Lower leg skin (tissue), 4 donors: Measurements from ENCODE around the gene PABPC1L. TPM values are rescaled to one million over a fixed set of nuclear protein-coding genes. Genes with fewer than 3 reads are reported as not detected.
A peak's percentile ranks its signal among the peaks of the same experiment; 100 is the strongest.
"Not testable (repeated sequence)": the region's sequence is repeated elsewhere in the genome, so short reads cannot be mapped to it uniquely, and the experiment has no call there.

Experiments used
- DNase-seq, 2 donors: peaks; one replicate each; pipeline ENCODE4 v3.0.0-alpha.2; 2019; ENCODE audit warnings: low spot score in 2 of 2
- H3K4me3 ChIP-seq: fragments of 200-600 bp; sonication (generic); 2 replicates; pipeline ENCODE4 v1.5.1; 2017; ENCODE audit warnings: mild to moderate bottlenecking, low read depth; ENCODE audit not compliant: poor library complexity, severe bottlenecking
- CTCF ChIP-seq, 3 donors: fragments of 450-650 bp; IDR thresholded peaks; one replicate each; pipeline ENCODE4 v1.5.1; 2016; ENCODE audit warnings: antibody characterized with exemption in 3 of 3, mild to moderate bottlenecking in 3 of 3, moderate library complexity in 2 of 3
- POLR2A ChIP-seq, 2 donors: fragments of 450-650 bp; IDR thresholded peaks; one replicate each; pipeline ENCODE4 v1.6.1; 2016 to 2017; ENCODE audit warnings: antibody characterized with exemption in 2 of 2, mild to moderate bottlenecking in 1 of 2, moderate library complexity in 1 of 2
- WGBS, 2 donors: methylation state at CpG; one replicate each; pipeline ENCODE4 v1.1.5; 2018; 5-methylcytosine and 5-hydroxymethylcytosine counted together
- intact Hi-C: fragments of 100-400 bp; cut with DNase I; formaldehyde crosslinking; loops from one replicate; pipeline ENCODE4 v1.15.0; 2023; ENCODE audit warnings: low total_unique reads
- total RNA-seq, 4 donors: library from RNA; depleted of rRNA; stranded (reverse); fragments of >200 nt; gene quantifications; one replicate each; pipeline ENCODE4 v1.1.0, GENCODE V29; 2016

The PABPC1L gene
- total RNA-seq = 10 to 100 TPM in 2 of 4 donors, 1 to 10 TPM in 2; 7.0 to 30.2 (median 9.6) TPM

GRCh38 chr20:44909872-44910689, at the start of gene PABPC1L:
Gene PABPC1L, plus strand, starts transcription at chr20:44910060. Its CDS starts 84 bp downstream, at chr20:44910144.
- H3K4me3 ChIP-seq = peak within 1 kb of the TSS; percentile 52
- no peak for TF ChIP-seq POLR2A (IDR thresholded peaks at IDR 0.05)
- TF ChIP-seq CTCF (IDR thresholded peaks at IDR 0.05) = no peak
- WGBS, 2 donors = 1 to 2% methylated on average over 27 to 61 of the region's 61 CpGs
- intact Hi-C loops = loop anchor here (5.0 kb wide), 1 partner anchor 1452 kb away; no protein-coding TSS in a partner anchor
- DNase-seq = peak; percentile 30 to 87

GRCh38 chr20:44861531-44862006, 48.3 kb upstream of the PABPC1L start:
- intact Hi-C loops = loop anchor here (10.0 kb wide), 1 partner anchor 177 kb away; no protein-coding TSS in a partner anchor
- H3K4me3 ChIP-seq = no peak overlapping the region
- WGBS, 2 donors = 31 to 45% methylated on average over 5 of the region's 5 CpGs
- peak in 1 of 2 donors; percentile 59 for DNase-seq
- TF ChIP-seq POLR2A (IDR thresholded peaks at IDR 0.05) (no peak), CTCF (IDR thresholded peaks at IDR 0.05) (no peak)

GRCh38 chr20:44862286-44862685, 47.6 kb upstream of the PABPC1L start:
- no peak for DNase-seq
- TF ChIP-seq POLR2A (IDR thresholded peaks at IDR 0.05) (no peak), CTCF (IDR thresholded peaks at IDR 0.05) (no peak)
- H3K4me3 ChIP-seq = no peak overlapping the region
- WGBS, 2 donors = 73 to 74% methylated on average over 2 of the region's 2 CpGs
- intact Hi-C loops = loop anchor here (10.0 kb wide), 1 partner anchor 177 kb away; no protein-coding TSS in a partner anchor

GRCh38 chr20:44863365-44864084, 46.3 kb upstream of the PABPC1L start:
- H3K4me3 ChIP-seq, DNase-seq: not testable (repeated sequence)
- WGBS, 2 donors = 67 to 77% methylated on average over 4 of the region's 4 CpGs
- intact Hi-C loops = loop anchor here (10.0 kb wide), 1 partner anchor 179 kb away; no protein-coding TSS in a partner anchor

GRCh38 chr20:44864493-44864892, 45.4 kb upstream of the PABPC1L start:
- not testable (repeated sequence) for DNase-seq, H3K4me3 ChIP-seq
- 72 to 76% methylated on average over 3 of the region's 3 CpGs for WGBS, 2 donors
- intact Hi-C loops = loop anchor here (10.0 kb wide), 1 partner anchor 180 kb away; no protein-coding TSS in a partner anchor

- no peak overlapping the region for H3K4me3 ChIP-seq
- intact Hi-C loops = loop anchor here (5.0 to 10.0 kb wide), 2 partner anchors 115 to 182 kb away; no protein-coding TSS in a partner anchor
- no peak for TF ChIP-seq POLR2A (IDR thresholded peaks at IDR 0.05)
- TF ChIP-seq CTCF (IDR thresholded peaks at IDR 0.05) = no peak
- 68 to 74% methylated on average over 8 of the region's 8 CpGs for WGBS, 2 donors
- DNase-seq = no peak
Observed at GRCh38 chr20:44866703-44867335, 43.0 kb upstream of the PABPC1L start.
